Measurements from ENCODE around the gene FRMD5.
"Not testable (repeated sequence)": the region's sequence is repeated elsewhere in the genome, so short reads cannot be mapped to it uniquely, and the experiment has no call there.

FRMD5 gene

DNA sequence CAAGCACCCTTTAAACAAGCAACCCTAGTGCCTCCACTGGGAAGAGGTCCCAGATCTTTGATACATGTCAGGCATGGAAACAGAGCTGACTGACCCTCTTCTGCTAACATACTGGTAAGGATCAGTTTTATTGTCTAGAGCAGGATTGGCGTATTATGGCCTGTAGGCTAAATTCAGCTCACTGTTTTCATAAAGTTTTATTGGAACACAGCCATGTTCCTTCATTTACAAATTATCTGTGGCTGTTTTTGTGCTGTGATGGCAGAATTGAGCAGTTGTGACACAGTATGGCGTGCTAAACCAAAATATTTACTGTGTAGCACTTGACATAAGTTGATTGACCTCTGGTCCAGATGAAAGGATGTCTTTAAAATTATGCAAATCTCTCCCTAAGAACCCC, 323.2 kb downstream of the FRMD5 start:
- no peak overlapping the region for H3K27ac ChIP-seq (ENCODE audit: low read length)
- H2AFZ ChIP-seq (ENCODE audit: low read depth, low read length) = no peak overlapping the region
- H3K36me3 ChIP-seq (replicated peaks; ENCODE audit: low read depth, low read length) = peaks cover 52% of the 10 kb centered on the region
- H3K9ac ChIP-seq (ENCODE audit: low read length) = no peak overlapping the region
- no peaks in the 10 kb centered on the region for H3K79me2 ChIP-seq (ENCODE audit: low read length)
- TF ChIP-seq, protein P1, sequence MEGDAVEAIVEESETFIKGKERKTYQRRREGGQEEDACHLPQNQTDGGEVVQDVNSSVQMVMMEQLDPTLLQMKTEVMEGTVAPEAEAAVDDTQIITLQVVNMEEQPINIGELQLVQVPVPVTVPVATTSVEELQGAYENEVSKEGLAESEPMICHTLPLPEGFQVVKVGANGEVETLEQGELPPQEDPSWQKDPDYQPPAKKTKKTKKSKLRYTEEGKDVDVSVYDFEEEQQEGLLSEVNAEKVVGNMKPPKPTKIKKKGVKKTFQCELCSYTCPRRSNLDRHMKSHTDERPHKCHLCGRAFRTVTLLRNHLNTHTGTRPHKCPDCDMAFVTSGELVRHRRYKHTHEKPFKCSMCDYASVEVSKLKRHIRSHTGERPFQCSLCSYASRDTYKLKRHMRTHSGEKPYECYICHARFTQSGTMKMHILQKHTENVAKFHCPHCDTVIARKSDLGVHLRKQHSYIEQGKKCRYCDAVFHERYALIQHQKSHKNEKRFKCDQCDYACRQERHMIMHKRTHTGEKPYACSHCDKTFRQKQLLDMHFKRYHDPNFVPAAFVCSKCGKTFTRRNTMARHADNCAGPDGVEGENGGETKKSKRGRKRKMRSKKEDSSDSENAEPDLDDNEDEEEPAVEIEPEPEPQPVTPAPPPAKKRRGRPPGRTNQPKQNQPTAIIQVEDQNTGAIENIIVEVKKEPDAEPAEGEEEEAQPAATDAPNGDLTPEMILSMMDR (IDR thresholded peaks at IDR 0.05; ENCODE audit: low read depth, low read length) = no peak
- TF ChIP-seq EZH2phosphoT487 (IDR thresholded peaks at IDR 0.05; ENCODE audit: low read depth) = no peak
- H3K9me3 ChIP-seq (ENCODE audit: insufficient read depth, low read length) = no peaks in the 10 kb centered on the region
- no peak overlapping the region for H3K4me3 ChIP-seq (ENCODE audit: low read length)
- no peaks in the 10 kb centered on the region for H3K4me1 ChIP-seq (ENCODE audit: low read length)
- peaks cover 5% of the 10 kb centered on the region; the same call in 1 of the 2 replicates for H4K20me1 ChIP-seq (ENCODE audit: insufficient read depth, low read length)
- no peak overlapping the region for H3K4me2 ChIP-seq (ENCODE audit: low read length)
- no peaks in the 10 kb centered on the region for H3K27me3 ChIP-seq (ENCODE audit: low read depth, low read length)

DNA sequence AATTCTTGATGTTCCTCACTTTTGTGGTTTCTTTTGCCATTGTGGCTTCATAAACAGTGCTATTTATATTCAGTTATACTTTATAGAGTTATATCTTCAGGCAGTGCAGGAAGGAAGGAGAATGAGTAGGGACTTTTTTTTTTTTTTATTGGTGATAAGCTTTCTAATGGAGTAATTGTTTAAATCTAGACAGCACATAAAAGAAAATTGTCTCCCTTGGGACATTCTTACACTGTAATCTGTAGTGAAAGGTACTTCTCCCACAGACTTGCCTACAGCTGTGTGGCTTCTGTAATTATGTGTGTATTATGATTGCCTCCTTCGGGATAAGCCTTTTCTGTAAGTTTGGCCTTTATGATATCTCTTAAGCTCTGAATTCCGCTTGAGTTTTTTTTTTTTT, 326.7 kb downstream of the FRMD5 start:
- TF ChIP-seq, protein P1 (IDR thresholded peaks at IDR 0.05; ENCODE audit: low read depth, low read length) = no peak
- no peak for TF ChIP-seq EZH2phosphoT487 (IDR thresholded peaks at IDR 0.05; ENCODE audit: low read depth)
- no peak overlapping the region for H2AFZ ChIP-seq (ENCODE audit: low read depth, low read length)
- no peaks in the 10 kb centered on the region for H3K9me3 ChIP-seq (ENCODE audit: insufficient read depth, low read length)
- no peak overlapping the region for H3K4me3 ChIP-seq (ENCODE audit: low read length)
- H3K27ac ChIP-seq (ENCODE audit: low read length) = no peak overlapping the region
- H3K79me2 ChIP-seq (ENCODE audit: low read length) = no peaks in the 10 kb centered on the region
- peaks cover 5% of the 10 kb centered on the region; the same call in 1 of the 2 replicates for H4K20me1 ChIP-seq (ENCODE audit: insufficient read depth, low read length)
- H3K27me3 ChIP-seq (ENCODE audit: low read depth, low read length) = no peaks in the 10 kb centered on the region
- H3K9ac ChIP-seq (ENCODE audit: low read length) = no peak overlapping the region
- peaks cover 53% of the 10 kb centered on the region for H3K36me3 ChIP-seq (replicated peaks; ENCODE audit: low read depth, low read length)
- H3K4me1 ChIP-seq (ENCODE audit: low read length) = no peaks in the 10 kb centered on the region
- no peak overlapping the region for H3K4me2 ChIP-seq (ENCODE audit: low read length)

DNA sequence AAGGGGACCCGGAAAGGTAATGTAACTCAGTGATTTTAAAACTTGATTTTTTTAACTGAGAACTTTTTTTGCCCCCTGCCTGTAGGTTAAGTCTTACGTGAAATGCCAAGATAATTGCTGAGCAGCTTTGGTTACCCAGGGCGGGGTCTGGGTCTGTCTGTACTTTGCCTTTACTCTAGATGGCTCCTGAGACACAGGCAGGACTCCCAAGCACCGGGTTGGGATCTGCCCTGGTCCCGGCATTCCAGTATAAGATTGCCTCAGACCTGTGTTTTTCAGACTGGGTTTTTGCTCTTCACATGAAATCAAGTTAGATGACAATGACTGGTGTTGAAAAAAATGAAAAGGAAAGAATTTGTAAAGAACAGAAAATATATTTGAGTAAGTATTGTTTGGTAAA, 328.0 kb downstream of the FRMD5 start:
- H3K36me3 ChIP-seq (replicated peaks; ENCODE audit: low read depth, low read length) = peaks cover 44% of the 10 kb centered on the region

DNA sequence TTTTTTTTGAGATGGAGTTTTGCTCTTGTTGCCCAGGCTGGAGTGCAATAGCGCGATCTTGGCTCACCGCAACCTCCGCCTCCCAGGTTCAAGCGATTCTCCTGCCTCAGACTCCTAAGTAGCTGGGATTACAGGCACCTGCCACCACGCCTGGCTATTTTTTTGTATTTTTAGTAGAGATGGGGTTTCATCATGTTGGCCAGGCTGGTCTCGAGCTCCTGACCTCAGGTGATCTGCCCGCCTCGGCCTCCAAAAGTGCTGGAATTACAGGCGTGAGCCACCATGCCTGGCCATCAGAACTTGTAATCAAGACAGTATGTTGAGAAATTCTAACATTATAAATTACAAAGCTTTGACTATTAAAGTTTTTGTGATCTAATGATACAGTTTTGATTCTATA, 328.4 kb downstream of the FRMD5 start:
- not testable (repeated sequence) for H3K4me1 ChIP-seq (ENCODE audit: low read length); H3K9ac ChIP-seq (ENCODE audit: low read length); H3K27me3 ChIP-seq (ENCODE audit: low read depth, low read length); H3K4me3 ChIP-seq (ENCODE audit: low read length); H3K27ac ChIP-seq (ENCODE audit: low read length); H3K4me2 ChIP-seq (ENCODE audit: low read length); H4K20me1 ChIP-seq (ENCODE audit: insufficient read depth, low read length); H3K9me3 ChIP-seq (ENCODE audit: insufficient read depth, low read length); H2AFZ ChIP-seq (ENCODE audit: low read depth, low read length); H3K79me2 ChIP-seq (ENCODE audit: low read length)
- H3K36me3 ChIP-seq (replicated peaks; ENCODE audit: low read depth, low read length) = peaks cover 40% of the 10 kb centered on the region

More for the DNA sequence above, 328.0 kb downstream of the FRMD5 start:
- Histone ChIP-seq H3K27ac (ENCODE audit: low read length) (no peak overlapping the region), H4K20me1 (ENCODE audit: insufficient read depth, low read length) (peaks cover 2% of the 10 kb centered on the region; the same call in 1 of the 2 replicates), H3K9ac (ENCODE audit: low read length) (no peak overlapping the region), H3K27me3 (ENCODE audit: low read depth, low read length) (no peaks in the 10 kb centered on the region), H3K4me1 (ENCODE audit: low read length) (no peaks in the 10 kb centered on the region), H3K9me3 (ENCODE audit: insufficient read depth, low read length) (no peaks in the 10 kb centered on the region), H3K4me2 (ENCODE audit: low read length) (no peak overlapping the region), H3K79me2 (ENCODE audit: low read length) (no peaks in the 10 kb centered on the region), H3K4me3 (ENCODE audit: low read length) (no peak overlapping the region), H2AFZ (ENCODE audit: low read depth, low read length) (no peak overlapping the region)
- TF ChIP-seq EZH2phosphoT487 (IDR thresholded peaks at IDR 0.05; ENCODE audit: low read depth) = no peak
- TF ChIP-seq, protein P1 (IDR thresholded peaks at IDR 0.05; ENCODE audit: low read depth, low read length) = no peak

DNA sequence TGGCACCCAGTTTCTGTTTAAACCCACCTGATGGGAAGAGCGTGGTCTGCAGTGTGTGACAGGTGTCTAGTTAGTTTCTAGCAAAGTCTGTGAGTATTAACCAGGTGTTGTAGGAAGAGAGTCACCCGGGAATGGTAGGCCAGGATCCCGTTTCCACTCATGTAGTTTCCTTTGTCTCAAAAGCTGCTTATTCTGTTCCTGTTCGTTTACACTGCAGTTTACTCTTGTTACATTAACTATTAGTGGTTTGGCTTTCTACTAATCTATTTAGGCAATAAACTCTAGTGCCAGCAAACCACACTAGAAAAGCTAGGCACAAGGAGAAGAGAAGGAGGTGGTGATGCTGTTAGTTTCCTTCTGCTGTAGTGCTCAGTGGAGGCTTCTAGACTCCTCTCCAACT, 335.5 kb downstream of the FRMD5 start:
- TF ChIP-seq EZH2phosphoT487 (IDR thresholded peaks at IDR 0.05; ENCODE audit: low read depth) = no peak
- TF ChIP-seq, protein P1 (IDR thresholded peaks at IDR 0.05; ENCODE audit: low read depth, low read length) = no peak
- Histone ChIP-seq H3K27ac (ENCODE audit: low read length) (no peak overlapping the region), H3K27me3 (ENCODE audit: low read depth, low read length) (no peaks in the 10 kb centered on the region), H3K36me3 (replicated peaks; ENCODE audit: low read depth, low read length) (peaks cover 29% of the 10 kb centered on the region), H3K9ac (ENCODE audit: low read length) (no peak overlapping the region), H3K4me3 (ENCODE audit: low read length) (no peak overlapping the region), H3K9me3 (ENCODE audit: insufficient read depth, low read length) (no peaks in the 10 kb centered on the region), H4K20me1 (ENCODE audit: insufficient read depth, low read length) (0 out of 2 replicates have a peak, but pooled peaks cover 3% of the 10 kb centered on the region), H3K4me1 (ENCODE audit: low read length) (no peaks in the 10 kb centered on the region), H2AFZ (ENCODE audit: low read depth, low read length) (no peak overlapping the region), H3K4me2 (ENCODE audit: low read length) (no peak overlapping the region), H3K79me2 (ENCODE audit: low read length) (no peaks in the 10 kb centered on the region)

All from OCI-LY3 (cell line).